ENCODE data around the gene ARL5B. TPM values are rescaled to one million over a fixed set of nuclear protein-coding genes. Genes with fewer than 3 reads are reported as not detected.

Gene ARL5B
- total and polyA plus RNA-seq, 4 donors = 3.7 to 49.2 (median 8.2) TPM

DNA sequence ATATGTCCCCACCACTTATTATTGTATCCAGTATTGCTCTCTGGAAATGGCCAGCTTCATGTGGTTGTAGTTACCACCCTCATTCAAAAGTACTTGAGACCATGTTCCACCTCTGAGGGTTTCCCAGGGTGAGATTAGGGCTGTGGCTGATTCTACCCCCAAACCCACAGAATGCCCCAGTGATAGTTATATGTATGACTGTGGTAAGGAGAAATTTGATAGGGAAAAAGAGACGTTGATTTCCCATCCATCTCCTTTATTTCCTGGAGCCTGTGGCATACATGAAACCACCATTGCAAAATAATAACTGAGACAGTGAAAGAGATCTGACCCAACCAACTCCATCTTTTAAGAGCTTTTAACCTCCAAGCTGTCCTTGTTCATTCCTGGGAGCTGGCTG is 25.2 kb downstream of the ARL5B start:
- Histone ChIP-seq H3K9ac (ENCODE audit: insufficient read depth in 1 of 2, low read length in 2 of 2) (no peak overlapping the region), H3K27me3 (ENCODE audit: control insufficient read depth in 3 of 3, insufficient read depth in 3 of 3, low read length in 2 of 3) (no peaks in the 10 kb centered on the region), H3K4me3 (no peak overlapping the region), H3K9me3 (ENCODE audit: control insufficient read depth in 4 of 4, insufficient read depth in 3 of 4, low read length in 3 of 4) (no peaks in the 10 kb centered on the region), H3K36me3 (ENCODE audit: control insufficient read depth in 4 of 4, insufficient read depth in 4 of 4, low read length in 4 of 4) (no peaks in the 10 kb centered on the region), H3K27ac (ENCODE audit: low read depth in 1 of 2, low read length in 1 of 2) (no peak overlapping the region), H3K4me1 (ENCODE audit: control insufficient read depth in 5 of 5, insufficient read depth in 5 of 5, low read length in 5 of 5) (peaks cover 0 to 22% (median 0%) of the 10 kb centered on the region in 5 donors)
- 40 to 55% methylated on average over 1 of the region's 1 CpG for WGBS, 2 donors
- DNase-seq (no peak), ATAC-seq (ENCODE audit: insufficient read depth, low FRiP score) (no peak)
- TF ChIP-seq CTCF (IDR thresholded peaks at IDR 0.05; ENCODE audit: control extremely low read depth, extremely low read depth) = no peak

DNA sequence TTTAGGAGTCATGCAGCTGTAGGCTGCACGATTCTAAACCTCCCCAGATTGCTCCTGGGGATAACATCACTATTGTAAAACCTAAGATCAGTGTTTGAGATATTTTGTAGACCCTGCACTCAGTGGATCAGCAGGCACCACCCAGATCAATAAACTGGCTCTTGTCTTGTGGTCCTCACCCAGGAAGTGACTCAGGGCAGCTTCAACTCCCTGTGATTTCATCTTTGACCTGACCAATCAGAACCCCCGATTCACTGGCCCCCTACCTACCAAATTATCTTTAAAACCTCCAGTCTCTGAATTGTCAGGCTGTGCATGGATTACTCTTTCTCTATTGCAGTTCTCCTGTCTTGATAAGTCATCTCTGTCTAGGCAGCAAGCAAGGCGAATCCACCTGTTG is 25.7 kb downstream of the ARL5B start:
- 70 to 83% methylated on average over 3 of the region's 3 CpGs for WGBS, 2 donors
- ATAC-seq (ENCODE audit: insufficient read depth, low FRiP score) = no peak

DNA sequence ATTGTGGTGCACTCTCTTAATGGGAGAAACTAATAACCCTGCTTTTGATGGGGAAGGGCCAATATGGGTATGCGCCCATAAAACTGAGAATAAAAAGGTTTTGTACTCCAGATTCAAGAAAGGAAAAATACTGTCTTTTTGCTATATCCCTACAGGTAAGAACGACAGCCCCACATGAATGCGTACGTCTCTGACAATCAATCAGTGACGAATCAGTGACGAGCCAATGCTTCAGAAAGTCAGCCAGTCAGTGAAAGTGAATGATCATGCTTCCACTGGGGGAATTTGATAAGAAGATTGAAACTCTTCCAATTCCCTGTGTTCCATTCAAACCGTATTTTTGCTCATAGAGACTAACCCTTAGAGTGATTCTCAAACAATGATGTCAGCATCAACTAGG is 26.3 kb downstream of the ARL5B start:
- Histone ChIP-seq H3K4me3 (no peak overlapping the region), H3K9me3 (ENCODE audit: control insufficient read depth in 4 of 4, insufficient read depth in 3 of 4, low read length in 3 of 4) (no peaks in the 10 kb centered on the region), H3K27ac (ENCODE audit: low read depth in 1 of 2, low read length in 1 of 2) (no peak overlapping the region), H3K4me1 (ENCODE audit: control insufficient read depth in 5 of 5, insufficient read depth in 5 of 5, low read length in 5 of 5) (peaks cover 0 to 14% (median 0%) of the 10 kb centered on the region in 5 donors), H3K27me3 (ENCODE audit: control insufficient read depth in 3 of 3, insufficient read depth in 3 of 3, low read length in 2 of 3) (no peaks in the 10 kb centered on the region), H3K9ac (ENCODE audit: insufficient read depth in 1 of 2, low read length in 2 of 2) (no peak overlapping the region), H3K36me3 (ENCODE audit: control insufficient read depth in 4 of 4, insufficient read depth in 4 of 4, low read length in 4 of 4) (no peaks in the 10 kb centered on the region)
- ATAC-seq (ENCODE audit: insufficient read depth, low FRiP score) (no peak), DNase-seq (no peak)
- TF ChIP-seq CTCF (IDR thresholded peaks at IDR 0.05; ENCODE audit: control extremely low read depth, extremely low read depth) = no peak
- 87 to 94% methylated on average over 7 of the region's 7 CpGs for WGBS, 2 donors

More for the DNA sequence above, 25.7 kb downstream of the ARL5B start:
- Histone ChIP-seq H3K4me1 (ENCODE audit: control insufficient read depth in 5 of 5, insufficient read depth in 5 of 5, low read length in 5 of 5) (peaks cover 0 to 19% (median 0%) of the 10 kb centered on the region in 5 donors), H3K9me3 (ENCODE audit: control insufficient read depth in 4 of 4, insufficient read depth in 3 of 4, low read length in 3 of 4) (no peaks in the 10 kb centered on the region), H3K36me3 (ENCODE audit: control insufficient read depth in 4 of 4, insufficient read depth in 4 of 4, low read length in 4 of 4) (no peaks in the 10 kb centered on the region), H3K4me3 (no peak overlapping the region), H3K27ac (ENCODE audit: low read depth in 1 of 2, low read length in 1 of 2) (no peak overlapping the region), H3K27me3 (ENCODE audit: control insufficient read depth in 3 of 3, insufficient read depth in 3 of 3, low read length in 2 of 3) (no peaks in the 10 kb centered on the region), H3K9ac (ENCODE audit: insufficient read depth in 1 of 2, low read length in 2 of 2) (no peak overlapping the region)
- no peak for TF ChIP-seq CTCF (IDR thresholded peaks at IDR 0.05; ENCODE audit: control extremely low read depth, extremely low read depth)
- DNase-seq = no peak

DNA sequence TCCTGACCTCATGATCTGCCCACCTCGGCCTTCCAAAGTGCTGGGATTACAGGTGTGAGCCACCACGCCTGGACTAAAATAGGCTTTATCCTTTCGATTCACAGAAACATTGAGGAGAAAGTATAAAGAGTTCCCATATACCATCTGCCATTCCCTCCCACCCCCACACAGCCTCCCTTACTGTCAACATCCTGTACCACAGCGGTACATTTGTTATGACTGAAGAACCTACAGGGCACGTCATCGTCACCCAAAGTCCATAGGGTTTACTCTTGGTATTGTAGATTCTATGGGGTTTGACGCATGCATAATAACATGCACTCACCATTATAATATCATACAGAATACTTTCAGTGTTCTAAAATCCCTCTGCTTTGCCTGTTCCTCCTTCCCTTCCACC is 28.0 kb downstream of the ARL5B start:
- no peak overlapping the region for H3K4me3 ChIP-seq
- H3K27ac ChIP-seq (ENCODE audit: low read depth in 1 of 2, low read length in 1 of 2) = no peak overlapping the region
- no peak for ATAC-seq (ENCODE audit: insufficient read depth, low FRiP score)
- H3K36me3 ChIP-seq (ENCODE audit: control insufficient read depth in 4 of 4, insufficient read depth in 4 of 4, low read length in 4 of 4) = no peaks in the 10 kb centered on the region
- H3K9ac ChIP-seq (ENCODE audit: insufficient read depth in 1 of 2, low read length in 2 of 2) = no peak overlapping the region
- 85 to 90% methylated on average over 7 of the region's 7 CpGs for WGBS, 2 donors
- no peaks in the 10 kb centered on the region for H3K27me3 ChIP-seq (ENCODE audit: control insufficient read depth in 3 of 3, insufficient read depth in 3 of 3, low read length in 2 of 3)
- H3K4me1 ChIP-seq (ENCODE audit: control insufficient read depth in 5 of 5, insufficient read depth in 5 of 5, low read length in 5 of 5) = no peaks in the 10 kb centered on the region
- DNase-seq = no peak
- H3K9me3 ChIP-seq (ENCODE audit: control insufficient read depth in 4 of 4, insufficient read depth in 3 of 4, low read length in 3 of 4) = no peaks in the 10 kb centered on the region
- TF ChIP-seq CTCF (IDR thresholded peaks at IDR 0.05; ENCODE audit: control extremely low read depth, extremely low read depth) = no peak

Measured in lung (tissue), 12 donors.